ENCODE results near the gene TNNC1.

TNNC1 gene

DNA sequence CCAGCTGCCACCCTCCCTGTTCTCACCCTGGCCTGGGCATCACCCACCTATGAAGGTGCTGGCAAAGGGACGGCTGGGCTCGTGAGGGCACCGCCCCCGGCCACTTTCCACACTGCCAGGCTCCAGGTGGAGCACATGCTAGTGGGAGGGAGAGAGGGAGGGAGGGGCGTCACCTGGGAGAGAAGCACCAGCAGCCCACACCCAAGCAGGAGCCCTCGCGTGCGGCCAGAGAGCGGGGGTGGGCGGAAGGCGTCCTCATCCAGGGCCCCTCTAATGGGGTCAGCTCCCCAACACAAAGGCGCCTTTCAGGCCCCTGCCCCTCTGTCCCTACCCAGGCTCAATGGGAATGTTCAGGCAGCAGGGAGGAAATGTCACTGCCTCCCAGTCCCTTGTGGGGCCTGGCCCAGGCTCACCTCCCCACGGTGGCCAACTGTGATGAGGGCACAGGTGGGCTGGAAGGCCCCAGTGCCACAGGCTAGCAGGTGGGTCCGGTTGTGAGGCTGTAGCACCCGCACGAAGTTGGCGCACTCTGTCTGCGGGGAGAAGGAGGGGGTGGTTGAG, 12.0 kb downstream of the TNNC1 start:
- DNase-seq: no peak

DNA sequence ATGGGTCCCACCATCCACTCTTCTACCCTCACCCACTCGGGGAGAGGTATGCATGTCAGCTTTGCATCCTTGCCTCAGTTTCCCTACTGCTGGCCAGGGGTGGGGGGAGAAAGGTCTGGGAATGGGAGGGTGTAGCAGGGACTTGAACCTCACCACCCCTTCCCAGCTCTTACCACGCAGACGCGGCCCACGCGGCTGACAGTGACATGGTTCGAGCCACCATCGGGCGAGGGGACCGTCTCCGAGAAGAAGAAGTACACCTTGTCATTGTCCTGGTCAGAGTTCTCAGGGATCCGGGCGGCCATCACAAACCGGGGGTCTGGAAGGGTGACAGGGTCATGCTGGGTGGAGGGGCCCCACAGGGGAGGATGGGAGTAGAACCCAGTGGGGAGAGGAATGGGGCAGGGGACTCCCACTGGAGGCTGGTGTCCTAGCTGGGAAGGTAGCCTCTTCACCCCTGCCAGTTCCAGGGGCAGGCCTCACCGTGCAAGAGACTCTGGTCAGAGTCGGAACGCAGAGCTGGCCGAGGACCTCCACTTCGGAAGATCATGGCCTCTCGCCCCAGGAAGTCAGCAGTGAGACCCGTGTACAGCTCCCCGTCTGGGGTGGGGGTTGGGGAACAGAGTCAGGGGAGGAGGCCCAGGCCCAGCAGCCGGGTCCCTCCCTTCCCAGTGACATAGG, 12.6 kb downstream of the TNNC1 start:
- no peak for DNase-seq

DNA sequence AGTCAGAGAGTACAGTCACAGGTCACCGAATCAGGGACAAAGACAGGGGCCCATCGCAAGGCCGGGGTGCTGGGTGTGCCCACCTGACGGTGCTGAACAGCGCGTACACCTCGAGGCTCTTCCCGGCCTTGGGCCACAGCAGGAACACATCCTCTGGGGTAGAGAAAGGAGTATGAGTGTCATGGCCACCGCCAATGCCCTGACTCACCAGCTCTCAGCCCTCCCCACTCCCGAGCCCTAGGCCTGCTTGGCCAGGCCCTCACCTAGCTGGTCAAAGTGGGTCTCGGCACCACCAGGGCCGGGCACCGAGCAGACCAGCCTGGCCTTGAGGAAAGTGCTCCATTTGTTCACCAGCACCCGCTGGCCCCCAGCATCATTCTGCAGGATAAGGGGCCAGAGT, 13.2 kb downstream of the TNNC1 start:
- DNase-seq: no peak

DNA sequence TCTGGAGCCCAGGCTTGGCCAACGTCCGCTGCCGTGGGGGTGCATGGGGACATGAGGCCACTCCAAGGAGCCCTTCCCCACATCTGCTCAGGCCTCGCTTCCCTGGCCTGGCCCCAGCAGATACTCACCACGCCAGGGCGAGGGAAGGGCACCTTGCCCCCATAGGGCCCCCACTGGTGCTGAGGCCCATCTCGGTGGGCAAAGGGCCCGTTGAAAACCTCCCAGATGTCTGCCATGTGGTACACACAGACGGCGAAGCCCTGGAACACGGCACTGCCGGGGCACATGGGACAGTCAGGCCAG, 13.6 kb downstream of the TNNC1 start:
- DNase-seq: no peak

DNA sequence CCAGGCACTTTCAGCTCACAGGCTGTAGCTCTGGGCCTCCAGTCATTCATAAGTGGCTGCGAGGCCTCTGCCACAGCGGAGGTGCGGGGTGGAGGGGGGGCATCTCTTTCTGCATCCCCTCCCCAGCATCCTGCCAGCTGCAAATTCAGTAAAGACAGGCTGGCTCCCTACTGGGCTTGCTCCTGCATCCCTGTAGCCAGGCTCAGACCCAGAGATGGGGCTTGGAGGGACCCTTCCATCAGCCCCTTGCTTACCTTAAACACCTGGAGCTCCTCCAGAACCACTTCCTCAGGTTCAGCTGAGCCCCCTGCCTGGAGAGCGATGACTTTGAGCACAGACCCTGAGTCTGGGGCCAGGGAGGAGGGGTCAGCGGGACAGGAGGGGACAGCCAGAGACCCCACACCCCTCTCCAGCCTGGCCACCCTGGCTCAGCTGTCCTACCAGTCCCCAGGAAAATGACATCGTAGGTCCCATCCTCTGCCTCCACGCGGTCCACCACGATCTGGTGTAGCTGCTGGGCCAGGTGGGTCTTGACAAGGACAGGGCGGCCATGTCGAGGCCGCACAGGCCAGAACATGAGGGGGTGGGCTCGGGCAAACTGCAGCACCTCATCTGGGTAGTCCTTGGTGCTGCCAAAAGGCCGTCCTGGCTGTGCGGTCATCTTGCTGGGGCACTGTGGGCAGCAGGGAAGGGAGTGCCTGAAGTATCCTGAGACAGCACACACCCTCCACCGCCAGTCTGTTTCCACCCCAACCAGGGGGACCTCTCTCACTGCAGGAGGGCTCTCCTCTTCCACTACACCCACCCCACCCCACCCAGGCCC, 14.2 kb downstream of the TNNC1 start:
- DNase-seq: no peak

DNA sequence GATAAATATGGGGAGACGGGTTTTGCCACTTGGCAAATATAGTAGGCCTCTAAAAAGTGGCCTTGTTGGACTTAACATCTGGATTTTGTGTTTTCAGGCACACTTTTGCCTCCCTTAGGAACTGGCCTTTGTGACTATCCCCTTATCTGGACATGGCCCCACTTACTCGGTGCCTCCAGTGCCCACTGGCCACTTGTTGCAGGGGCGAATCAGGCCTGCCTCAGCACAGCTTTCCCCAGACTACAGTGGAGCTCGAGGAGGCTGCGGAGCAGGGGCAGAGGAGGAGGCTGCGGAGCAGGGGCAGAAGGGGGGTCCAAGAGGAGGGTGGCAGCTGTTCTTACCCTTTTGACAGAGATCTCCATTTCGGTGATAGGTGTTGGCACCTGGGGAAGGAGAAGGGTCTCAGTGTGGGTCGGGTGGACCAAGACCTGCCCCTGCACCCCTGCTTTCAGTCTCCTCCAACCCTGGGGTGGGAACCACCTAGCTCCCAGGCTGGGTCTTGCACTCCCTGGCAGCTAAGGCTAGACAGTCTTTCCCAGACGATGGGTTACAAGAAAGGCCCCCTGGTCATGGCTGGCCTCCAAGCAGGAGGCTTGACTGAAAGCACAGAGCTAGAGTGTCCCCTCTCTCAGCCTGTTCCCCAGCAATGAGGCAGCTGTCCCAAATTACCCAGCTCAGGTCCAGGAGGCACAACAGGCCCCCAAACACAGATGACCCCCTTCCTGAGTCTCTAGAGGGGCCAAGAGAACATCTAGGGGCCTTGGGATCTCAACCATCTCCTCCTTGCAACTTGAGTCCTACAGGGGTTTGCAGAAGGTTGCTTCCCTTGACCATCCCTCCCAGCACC, 15.0 kb downstream of the TNNC1 start:
- no peak for DNase-seq

DNA sequence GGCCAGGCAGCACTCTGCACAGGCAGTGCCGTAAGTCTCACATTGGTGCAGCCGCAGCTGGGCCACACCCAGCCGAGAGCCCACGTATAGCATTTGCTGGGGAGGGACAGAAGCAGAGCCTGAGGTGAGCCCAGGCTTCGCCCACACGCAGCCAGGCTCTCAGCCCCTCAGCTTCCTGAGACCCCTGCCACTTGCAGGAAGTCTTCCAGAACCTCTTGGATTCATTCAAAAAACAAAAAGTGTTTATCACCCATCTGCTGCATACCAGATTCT, 15.8 kb downstream of the TNNC1 start:
- no peak for DNase-seq

DNA sequence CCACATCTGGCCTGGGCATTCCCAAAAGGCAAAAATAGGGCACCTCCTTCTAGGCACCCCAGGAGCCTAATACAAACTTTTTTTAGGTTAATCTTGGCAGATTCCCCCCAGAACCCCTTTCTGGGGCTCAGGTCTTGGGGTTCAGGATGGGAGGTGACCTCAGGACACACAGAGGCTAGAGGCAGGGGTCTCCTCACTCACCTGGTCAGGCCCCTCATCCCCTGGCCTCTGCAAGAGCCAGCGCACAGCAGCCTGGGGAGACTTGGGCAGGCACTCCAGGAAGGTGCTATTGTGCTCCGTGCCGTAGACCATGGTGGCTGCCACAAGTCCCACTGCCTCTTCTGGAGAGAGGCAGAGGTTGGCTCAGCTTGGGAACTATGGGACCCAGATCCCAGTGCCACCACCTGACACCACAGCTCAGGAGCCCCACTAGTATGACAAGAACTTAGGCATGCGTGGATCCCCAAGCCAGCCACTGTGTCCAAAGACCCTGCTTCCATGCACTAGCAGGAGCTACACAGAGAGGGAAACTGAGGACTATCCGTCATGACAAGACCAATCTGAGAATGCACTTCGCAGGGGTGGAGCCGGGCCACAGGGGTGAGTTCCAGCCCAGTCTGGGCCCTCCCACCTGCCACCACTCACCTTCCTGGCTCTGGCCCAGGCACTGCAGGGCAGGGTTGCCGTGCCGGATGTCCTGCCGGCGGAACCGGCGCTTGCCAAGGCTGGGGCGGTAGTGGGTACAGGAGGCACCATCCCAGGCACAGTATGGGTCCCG, 16.3 kb downstream of the TNNC1 start:
- DNase-seq: no peak

DNA sequence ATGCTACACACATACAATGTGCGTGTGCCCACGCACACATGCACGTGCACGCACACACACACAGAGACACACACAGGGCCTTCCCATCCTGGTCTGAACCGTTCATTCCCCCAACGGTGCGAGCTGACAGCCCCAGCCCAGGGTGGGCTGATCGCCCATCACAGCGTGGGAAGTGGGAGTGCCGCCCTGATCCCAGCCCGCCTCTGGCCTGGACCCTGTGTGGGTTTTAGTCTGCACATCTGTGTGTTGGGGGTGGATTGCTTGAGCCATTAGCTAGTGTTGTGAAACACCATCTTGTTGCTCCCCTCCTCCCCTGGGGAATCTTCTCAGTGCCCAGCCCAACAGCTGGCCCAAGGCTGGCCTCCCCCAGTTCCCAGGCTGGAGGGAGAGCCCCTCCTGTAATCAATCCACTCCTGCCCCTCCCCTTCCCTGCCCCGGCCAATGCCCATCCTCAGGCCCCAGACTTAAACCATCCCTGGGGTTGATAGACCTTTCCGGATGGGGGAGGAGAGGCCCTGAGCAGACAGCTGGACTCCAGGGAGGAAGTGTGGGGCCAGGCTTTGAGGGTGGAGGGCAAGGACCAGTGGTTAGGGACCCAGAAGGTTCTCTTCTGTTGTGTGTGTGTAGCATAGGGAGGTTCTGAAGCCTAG, 17.2 kb downstream of the TNNC1 start:
- DNase-seq: no peak

DNA sequence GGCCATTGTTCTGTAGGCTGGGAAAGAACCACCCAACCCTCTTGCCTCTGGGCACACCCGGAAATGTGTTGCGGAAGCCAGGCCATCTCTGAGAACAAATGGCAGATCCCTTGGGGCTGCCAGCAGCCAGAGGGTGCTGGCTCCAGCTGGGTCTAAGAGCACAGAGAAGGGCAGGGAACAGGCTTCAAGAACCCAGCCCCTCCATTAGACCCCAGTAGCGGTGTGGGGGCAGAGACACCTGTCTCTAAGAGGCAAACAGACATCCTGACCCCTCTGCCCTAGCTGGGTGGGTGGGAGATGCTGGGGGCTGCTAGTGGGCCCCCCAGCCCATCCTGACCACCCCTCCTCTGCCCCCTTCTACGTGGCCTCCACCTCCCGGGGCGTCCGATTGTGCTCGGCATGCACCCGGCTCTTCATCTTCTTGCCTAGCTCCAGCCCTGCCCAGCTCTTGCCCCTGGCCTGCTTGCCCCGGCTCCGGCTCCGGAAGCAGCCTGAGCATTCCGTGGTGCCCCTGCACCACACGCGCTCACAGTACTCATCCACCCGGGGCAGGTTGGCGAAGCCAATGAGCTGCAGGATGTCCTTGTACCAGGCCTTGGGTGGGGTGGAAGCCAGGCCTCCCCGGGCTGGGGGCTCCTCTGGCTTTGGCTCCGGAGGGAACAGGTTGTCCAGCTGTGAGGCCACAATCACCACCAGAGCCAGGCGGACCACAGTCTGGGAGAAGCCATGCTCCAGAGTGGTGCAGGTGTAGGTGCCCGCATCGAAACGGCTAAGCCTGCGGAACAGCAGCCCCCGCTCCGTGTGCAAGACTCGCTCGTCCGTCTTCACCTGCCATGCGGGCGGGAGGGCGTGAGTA, 18.4 kb downstream of the TNNC1 start:
- no peak for DNase-seq

DNA sequence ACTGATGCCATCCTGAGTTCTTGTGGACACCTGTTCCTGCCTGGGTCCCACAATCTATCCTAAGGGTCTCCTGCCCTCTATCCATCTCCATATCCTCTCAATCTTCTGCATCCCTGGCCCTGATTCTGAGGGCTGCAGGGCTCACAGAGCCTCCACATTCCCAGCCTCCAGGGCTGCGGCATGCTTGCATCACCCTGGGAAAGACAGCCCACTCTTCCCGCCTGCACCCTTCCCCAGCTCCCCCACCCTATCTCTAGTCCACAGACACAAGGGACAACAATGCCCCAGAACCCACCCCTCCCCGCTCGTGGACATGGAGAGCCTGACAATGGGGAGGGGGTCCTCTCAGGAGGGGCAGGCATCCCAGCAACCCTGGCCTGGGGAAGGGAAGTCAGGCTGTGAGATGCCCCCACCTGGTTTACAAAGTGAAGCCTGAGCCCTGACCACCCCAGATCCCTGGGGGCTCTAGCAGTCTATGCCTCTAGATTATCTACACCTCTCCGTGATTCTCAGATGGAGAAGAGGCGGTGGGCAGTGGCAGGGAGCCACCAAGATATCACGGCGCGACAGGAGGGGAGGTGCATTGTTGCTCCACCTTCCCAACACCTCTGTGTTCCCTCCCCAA, 19.2 kb downstream of the TNNC1 start:
- DNase-seq: no peak

DNA sequence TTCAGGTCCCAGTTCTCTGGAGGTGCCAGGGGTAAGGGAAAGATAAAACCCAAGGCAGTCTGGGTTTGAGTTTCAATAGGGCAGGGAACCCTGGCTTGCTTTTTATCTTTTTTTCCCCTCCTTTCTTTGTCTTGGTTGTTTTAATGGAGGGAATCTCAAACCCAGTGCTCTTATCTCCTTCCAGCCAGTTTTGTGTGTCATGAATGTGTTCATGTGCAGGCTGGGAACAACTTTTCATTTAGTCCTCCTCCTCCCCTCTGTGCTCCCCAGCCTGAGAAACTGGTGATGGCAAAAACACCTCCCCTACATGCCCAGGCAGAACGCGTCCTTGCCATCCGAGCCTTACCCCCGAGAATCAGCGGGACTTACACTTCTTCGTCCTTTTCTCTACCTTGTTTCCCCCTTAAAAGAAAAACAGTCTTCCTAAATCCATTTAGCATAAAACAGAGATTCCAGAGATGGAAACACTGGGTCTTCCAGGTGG, 19.8 kb downstream of the TNNC1 start:
- DNase-seq: no peak

DNA sequence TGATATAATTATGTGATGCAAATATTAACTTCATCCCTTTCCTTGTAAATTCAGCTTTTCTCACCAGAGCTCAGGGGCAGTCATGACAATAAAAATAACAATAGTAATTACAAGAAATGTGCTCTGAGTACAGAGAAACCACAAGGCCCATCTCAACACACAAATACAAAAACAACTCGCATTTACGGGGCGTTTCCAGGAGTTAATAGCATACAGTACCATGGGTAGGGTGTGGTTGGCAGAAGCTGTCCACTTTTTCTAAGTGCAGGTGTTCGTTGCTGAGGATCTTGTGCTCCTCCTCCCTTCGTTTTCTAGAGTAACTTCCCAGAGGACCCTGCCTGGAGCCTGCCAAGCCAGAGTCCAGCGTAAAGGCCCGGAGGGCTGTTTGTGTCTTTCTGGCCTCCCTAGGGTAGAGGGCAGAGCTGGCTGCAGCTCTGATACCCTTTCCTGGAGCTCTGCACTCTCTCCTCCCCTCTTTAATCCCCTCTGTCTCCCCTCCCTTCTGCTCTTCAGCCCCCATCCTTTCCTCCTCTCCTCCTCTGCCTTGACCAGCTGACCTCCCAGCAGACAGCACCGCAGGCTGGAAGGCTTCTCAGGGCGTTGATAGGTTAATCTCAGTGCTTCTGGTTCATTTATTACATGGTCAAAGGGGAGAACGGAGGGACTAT, 20.4 kb downstream of the TNNC1 start:
- DNase-seq: no peak

DNA sequence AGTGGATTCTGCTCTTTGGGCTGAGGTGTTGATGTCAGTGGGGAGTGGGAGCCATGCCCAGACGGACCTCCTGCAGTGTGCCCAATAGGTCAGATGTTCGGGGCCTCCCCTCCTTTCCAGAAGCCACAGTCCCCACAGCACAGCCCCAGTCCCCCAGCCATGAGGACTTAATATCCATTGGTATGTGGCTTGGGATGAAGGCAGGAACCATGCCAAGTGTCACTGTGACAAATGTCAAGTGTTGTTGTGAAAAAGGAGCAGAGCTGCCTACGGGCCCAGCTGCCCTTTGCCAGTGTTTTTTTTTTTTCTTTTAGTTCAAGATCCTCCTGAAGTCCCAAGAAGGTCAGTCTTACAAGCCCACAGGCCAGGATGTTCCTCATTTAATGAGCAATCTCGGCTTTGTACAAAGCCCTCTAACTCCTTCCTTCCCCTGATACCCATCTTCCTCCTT, 21.1 kb downstream of the TNNC1 start:
- DNase-seq: no peak

DNA sequence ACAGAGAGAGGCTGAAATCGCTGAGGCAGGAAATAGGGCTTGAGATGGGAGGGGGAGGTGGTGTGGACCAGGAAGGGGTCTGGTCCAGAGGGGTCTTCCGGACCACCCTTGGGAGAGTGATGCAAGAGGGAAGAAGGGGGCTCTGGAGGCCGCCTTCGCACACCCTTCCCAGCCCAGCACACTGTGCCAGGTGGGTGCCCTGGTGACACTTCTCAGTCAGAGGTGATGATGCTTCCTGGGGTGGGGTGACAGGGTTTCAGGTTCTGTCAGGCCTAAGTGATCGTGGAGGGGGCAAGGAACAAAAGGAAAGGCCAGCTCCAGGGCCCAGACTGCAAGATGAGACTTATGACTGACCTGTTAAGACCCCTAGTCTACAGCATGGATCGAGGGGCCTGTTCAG, 21.6 kb downstream of the TNNC1 start:
- DNase-seq: no peak

DNA sequence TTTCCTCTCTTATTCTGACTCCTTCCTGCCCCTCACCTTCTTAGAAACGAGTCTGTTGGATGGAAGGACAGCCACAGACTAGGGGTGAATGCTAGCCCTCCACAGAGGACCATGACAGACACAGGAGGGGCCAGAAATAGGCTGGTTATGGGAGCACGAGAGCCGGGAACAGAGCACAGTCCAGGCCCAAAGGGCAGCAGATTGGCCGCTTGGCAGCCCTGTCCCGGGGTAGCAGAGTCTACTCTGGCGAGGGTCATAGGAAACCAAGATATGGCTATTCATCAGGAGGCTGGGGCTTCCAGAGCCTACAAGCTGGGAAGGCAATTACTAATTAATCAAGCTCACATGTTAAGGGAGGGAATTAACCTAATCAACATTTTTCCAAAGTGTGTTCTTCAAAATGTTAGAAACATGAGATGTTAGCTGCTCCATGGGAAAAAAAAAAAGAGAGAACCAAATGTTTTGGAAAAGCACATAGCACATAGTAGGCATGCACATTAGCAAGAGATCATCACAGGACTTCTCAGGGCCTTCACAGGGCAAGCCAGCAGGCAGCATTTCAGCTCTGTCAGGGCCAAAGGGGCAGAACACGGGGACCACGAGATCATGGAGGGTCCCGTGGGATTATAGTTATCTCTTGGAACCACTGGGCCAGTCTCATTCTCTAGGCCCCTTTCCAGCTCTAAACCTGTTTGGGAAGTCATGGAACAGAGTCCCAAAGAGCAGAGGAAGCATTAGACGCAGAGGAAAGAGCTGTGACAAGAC, 22.2 kb downstream of the TNNC1 start:
- no peak for DNase-seq

DNA sequence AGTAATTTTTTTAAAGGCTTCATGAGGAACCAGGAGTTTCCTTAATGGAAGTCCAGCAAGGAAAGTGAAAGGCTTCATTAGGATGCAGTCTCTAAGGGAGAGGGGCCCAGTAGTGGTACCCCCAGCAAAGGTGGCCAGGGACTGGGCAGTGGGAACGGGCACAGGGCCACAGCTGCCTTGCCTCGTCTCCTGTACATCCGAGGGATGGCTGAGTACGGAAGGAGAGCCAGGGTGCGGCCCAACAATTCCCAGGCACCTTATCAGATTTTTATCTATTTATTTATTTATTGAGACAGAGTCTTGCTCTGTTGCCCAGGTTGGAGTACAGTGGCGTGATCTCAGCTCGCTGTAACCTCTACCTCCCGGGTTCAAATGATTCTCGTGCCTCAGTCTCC, 23.4 kb downstream of the TNNC1 start:
- DNase-seq: no peak

DNA sequence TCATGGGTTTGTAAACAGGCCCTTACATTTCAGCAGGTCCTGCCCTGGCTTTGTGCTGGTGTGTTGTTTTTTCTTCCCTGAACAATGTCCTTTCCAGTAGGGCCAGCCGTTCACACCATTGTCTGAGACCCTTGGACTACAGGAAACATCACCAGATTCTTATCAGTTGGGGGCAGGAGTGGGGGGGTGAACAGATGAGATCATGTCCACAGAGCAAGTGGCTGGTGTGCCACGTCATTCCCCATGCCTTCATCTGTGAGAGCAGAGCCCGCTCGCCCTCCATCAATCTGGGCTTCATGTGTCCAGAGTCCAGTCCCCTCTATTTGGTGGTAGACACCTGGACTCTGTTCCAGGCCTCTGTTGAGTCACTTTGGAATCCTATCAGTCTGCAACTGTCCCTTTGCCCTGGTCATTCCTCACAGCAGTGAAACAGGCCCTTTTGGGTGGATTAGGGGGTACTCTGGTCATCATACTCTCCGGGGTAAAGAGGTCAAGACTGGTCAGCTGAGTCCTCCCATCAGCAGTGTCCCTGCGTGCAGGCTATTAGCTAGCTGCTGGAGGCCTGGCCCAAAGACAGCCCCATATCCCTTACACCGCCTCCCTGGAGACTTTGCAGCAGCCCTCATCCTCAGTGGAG, 23.9 kb downstream of the TNNC1 start:
- no peak for DNase-seq

DNA sequence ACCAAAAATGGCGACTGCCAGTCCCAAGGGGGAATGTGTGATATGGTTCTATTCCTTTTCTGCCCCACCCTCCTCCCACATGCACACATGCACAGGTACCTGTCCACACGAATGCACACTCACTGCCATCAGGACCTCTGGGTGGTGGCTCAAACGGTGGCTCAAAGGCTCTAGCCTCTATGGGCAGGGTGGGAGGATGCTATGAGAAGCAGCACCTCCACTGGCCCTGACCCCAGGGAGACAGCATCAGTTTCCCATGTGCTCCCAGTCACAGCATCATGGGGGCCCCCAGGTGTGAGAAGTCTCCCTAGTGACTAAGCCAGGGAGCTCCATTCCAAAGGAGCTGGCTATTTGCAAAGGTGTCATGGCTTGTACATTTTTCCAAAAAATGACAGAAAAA, 24.8 kb downstream of the TNNC1 start:
- no peak for DNase-seq
